NCI-H2029 (cell line): ENCODE data around the gene LSM3.
A peak's percentile ranks its signal among the peaks of the same experiment; 100 is the strongest.
"Not testable (repeated sequence)": the region's sequence is repeated elsewhere in the genome, so short reads cannot be mapped to it uniquely, and the experiment has no call there.

Experiments
- DNase-seq: peaks from one replicate; lab custom pipeline; 2025; lab: John Stamatoyannopoulos, UW

The LSM3 gene

DNA sequence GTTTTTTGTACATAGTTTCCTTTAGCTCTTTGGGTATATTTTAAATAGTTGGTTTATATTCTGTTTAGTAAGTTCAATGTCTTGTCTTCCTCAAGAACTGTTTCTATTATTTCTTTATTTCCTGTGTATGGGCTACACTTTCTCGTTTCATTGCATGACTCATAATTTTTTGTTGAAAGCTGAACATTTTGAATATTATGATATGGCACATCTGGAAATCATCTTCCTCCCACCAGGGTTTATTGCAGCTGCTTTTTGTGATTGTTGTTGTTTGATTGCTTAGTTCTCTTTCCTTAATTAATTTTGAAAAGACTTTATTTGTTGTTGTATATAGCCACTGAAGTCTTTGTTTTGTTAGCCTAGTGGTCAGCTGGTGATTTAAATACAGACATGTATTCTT lies 43.8 kb downstream of the LSM3 start:
- no peak for DNase-seq

DNA sequence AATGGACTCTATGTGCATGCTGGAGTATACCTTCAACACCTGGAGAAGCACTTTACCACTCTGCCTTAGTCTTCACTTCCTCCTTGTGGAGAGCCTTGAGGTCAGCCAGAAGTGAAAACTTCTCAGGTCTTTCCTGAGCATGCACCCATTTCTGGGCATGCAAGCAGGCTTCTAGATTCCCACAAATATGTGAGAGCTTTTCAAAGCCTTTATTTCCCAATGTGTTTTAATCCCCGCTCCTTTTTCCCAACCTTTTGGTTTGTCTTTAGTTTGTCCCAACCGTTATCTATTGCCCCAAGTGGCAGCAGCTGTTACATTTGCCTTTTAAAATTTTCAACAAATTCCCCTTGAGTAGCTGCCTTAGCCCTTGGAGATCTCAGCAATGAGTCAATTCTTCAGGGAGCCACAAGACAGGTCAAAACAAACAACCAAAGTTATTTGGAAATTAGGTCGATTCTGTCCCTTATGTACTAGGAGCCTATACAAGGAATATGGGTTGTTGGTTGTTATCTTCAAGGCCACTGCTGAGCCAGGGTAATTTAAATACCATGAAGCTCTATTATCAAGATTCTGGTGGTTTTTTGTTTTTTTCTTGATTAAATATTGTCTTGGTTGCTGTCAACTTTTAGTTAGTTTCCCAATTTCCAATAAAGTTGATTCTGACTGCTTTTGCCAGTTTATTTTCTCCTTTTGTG lies 44.4 kb downstream of the LSM3 start:
- DNase-seq = no peak

DNA sequence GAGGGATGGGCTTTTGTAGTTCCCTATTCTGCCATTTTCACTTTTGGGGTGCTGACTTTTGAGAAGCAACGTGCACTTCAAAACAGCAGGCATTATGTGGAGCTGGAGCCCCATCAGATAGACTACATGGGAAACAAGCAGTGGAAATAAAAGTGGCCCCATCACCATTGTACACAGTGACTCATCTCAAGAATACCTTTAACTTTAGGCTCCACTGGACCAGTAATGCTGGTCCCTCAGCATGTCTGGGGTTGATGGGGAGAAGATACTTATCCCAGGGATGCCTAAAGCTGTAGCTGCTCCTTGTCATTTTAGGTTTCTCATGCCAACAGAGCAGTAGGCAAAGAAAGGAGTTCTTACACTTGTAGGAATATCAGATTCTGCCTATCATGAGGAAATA lies 45.0 kb downstream of the LSM3 start:
- no peak for DNase-seq

DNA sequence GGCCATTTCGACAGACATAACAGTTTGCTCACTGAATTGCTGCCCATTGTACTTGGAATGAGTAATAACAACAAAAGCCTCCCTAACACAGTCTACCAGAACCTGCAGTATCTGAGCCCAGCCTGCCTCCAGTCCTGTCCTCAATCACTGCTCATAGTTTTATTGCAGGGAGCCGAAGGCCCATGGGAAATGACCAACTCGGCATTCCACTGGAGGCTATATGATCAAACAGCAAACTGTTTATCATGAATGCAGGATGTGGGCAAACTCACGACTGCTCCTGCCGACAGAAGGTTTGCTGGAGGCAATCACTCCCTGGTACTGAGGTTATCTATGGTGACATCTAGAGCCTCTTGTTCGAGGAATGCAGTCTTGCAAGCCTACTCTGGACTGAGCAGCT lies 46.3 kb downstream of the LSM3 start:
- DNase-seq = no peak

DNA sequence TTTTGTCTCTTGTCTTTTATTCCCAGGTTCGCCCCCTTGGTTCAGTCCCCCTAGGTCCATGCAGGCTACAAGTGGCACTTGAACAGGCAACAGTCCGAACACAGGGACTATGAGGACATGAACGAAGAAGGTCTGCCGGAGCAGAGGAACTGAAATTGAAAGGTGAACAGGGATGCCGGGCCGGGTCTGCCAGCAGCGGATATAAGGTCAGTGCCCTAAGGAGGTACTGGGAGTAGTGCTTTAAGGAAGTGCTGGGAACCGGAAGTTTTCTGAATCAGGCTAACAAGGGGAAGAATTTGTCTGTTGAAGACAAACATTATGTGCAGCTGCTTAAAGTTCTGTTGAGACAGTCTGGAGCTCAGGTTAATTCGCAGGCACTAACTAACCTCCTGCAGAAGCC lies 46.8 kb downstream of the LSM3 start:
- no peak for DNase-seq

DNA sequence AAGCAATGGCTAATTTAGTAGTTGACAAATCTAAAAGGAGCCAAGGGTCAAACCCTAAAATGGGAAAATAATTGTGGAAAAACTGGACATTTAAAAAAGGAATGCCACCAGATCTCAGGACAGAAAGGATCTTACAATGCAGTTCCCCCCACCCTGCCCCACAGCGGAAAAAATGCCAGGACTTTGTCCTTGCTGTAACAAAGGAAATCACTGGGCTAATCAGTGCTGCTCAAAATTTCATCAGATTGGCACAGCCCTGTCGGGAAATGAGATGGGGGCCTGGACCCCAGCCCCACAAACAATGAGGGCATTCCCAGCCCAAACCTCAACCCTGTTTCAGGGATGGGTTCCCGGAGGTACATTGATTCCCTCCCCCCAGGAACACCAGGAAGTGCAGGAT lies 47.7 kb downstream of the LSM3 start:
- not testable (repeated sequence) for DNase-seq

DNA sequence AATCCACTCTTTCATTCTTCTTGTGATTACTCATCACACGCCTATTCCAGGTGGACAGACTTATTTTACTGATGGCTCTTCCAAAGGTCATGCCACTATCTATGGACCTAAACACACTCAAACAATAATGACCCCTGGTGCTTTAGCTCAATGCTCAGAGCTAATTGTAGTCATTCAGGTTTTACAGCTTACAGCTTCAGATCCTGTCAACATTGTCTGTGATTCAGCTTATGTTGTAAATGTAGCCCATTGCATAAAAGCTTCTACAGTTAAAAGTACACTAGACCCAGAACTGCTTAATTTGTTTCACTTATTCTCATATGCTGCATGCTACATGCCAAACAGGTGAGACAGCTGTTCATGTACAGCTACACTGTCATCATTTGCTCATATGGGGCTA lies 49.2 kb downstream of the LSM3 start:
- no peak for DNase-seq

DNA sequence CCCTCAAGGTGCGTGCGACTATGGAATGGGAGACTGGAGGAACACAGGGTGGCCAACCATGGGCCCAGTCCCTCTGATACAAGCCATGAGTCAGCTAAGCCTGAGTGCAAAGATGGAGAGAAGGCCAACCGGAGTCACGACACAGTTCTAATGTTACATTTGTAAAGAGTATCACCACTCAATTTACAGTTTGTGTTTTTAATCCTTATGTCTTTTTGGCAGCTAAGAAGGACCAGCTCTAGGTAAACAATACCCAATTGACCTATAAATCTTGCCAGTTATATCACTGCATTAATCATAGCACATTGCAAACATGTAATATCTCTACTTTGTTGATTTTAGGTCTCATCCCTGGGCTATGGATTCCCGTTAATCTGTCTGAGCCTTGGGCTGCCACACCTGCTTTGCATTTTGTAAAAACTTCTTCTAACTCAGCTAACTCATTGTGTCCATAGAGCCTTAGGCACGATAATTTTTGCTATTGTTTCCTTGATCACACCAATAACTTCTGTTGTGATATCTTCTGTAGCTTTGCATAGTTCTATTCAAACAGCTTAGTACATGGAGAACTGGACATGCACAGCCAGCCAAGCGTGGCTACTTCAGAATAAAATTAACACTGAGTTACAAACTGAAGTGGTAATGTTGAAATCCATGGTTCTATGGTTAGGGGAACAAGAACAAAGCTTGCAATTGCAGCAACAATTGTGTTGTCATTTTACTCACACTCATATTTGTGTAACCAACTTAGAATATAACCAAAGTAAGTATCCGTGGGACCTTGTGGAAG lies 50.3 kb downstream of the LSM3 start:
- peak; percentile 64 for DNase-seq

DNA sequence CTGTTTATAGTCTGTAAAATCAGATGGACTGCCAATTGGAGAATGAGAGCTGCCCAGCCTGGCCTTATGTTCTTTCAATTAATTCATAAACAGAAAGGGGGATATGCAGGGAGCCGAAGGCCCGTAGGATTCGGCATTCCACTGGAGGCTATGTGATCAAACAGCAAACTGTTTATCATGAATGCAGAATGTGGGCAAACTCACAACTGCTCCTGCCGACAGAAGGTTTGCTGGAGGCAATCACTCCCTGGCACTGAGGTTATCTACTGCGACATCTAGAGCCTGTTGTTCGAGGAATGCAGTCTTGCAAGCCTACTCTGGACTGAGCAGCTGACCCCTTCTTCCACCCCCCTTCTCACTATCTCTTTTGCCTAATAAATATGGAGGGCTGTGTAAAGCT lies 51.1 kb downstream of the LSM3 start:
- DNase-seq = not testable (repeated sequence)

DNA sequence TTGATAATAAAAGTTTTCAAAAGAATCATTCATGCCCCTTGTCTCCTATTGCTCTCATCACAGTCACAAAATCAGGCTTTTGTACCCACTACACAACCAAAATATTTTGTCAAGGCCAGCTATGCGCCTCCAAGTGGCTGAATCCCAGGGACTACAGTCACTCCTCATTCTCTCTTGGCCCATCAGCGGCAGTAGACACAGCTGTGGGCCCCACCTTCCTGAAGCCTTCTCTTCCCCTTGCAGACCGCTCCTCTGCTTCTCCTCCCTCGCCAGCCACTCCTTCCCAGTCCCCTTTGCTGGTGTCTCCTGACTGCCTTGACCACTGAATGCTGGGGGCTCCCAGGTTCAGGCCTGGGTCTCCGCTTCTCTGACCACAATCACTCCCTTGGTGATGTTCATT lies 52.1 kb downstream of the LSM3 start:
- DNase-seq = no peak

DNA sequence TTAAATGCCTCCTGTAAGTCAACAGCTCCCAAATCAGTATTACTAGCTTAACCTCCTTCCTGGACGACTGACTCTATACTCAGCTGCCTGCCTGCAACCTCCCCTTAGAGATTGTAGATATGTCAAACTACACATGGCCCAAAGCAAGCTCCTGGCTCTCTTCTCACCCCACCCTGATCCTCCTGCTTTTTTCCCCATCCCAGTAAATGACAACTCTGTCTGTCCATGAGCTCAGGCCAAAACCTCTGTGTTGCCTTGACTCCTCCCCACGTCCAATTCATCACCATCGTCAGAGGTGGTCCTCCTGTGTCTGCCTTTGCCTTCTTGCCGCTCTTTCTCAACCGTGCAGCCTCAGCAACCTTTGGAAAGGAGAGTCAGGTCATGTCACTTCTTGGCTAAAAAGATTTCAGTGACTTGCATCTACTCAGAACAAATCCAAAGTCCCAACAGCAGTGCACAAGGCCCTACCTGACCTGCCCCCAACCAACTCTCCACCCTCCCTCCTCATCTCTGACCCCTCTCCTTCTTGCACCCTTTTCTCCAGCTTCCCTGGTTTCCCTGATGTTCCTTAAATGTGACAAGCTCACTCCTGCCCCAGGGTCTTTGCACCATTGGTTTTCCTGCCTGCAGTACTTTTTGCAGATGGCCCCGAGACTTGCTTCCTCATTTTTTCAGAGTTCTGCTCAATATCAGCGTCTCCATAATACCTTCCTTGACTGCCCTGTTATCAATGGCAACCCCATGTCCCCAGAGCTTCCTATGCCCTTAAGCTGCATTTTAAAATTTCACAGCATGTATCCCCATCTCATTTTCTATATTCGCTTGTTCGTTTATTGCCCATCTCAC lies 52.8 kb downstream of the LSM3 start:
- no peak for DNase-seq

DNA sequence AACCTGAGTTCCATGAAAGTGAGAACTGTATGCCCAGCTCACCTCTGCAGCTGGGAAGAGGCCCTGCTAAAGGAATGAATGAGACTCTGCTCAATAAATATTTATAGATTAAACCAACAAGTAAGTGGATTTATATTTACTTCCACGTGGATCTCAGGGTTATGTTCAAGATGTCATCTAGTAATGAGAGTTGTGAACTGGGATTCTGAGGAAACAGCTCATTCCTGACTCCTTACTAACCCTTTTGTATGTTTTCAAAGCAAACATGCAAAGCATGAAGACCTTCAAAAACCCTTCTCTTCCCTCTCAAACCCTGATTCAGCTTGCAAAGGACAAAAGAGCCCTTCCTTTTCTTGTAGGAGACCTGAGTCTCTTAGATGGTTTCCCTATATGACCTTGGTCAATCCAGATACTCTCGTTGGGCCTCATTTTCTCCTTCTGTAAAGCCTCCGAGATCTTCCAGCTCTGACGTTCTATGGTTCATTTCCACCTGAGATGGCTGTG lies 53.4 kb downstream of the LSM3 start:
- DNase-seq = no peak

DNA sequence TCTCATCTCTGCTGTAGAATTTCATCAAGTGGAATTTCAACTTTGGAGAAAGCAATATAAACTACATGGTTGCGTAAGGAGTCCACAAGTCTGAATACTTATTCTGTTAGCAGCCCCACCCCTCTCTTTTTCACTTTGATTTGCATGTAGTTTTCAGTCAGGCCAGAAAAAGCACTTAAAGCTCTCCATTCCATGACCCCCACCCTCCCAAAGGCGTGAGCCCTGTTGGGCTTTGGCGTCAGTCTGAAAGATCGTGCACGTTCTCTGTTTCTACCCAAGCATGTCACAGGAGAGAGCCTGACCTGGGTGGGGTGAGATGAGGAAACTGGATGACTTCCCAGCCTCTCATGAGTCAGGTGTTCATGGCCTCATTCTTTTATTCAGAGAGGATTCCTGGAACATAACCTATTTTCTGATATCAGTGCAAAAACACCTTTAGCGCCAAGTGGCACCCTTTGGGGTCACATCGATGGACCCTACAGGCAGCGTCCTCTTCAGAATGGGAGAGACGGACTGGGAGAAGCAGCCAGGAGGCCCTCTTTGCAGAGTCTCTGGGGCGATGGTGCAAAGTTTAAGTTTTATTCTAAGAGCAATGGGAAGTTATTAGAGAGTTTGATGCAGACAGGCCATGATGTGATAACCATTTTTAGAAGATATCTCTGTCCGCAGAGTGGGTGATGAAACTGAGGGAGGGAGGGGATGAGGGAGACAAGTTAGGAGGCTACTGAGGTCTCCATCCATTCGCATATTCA lies 55.8 kb downstream of the LSM3 start:
- DNase-seq = peak; percentile 54

DNA sequence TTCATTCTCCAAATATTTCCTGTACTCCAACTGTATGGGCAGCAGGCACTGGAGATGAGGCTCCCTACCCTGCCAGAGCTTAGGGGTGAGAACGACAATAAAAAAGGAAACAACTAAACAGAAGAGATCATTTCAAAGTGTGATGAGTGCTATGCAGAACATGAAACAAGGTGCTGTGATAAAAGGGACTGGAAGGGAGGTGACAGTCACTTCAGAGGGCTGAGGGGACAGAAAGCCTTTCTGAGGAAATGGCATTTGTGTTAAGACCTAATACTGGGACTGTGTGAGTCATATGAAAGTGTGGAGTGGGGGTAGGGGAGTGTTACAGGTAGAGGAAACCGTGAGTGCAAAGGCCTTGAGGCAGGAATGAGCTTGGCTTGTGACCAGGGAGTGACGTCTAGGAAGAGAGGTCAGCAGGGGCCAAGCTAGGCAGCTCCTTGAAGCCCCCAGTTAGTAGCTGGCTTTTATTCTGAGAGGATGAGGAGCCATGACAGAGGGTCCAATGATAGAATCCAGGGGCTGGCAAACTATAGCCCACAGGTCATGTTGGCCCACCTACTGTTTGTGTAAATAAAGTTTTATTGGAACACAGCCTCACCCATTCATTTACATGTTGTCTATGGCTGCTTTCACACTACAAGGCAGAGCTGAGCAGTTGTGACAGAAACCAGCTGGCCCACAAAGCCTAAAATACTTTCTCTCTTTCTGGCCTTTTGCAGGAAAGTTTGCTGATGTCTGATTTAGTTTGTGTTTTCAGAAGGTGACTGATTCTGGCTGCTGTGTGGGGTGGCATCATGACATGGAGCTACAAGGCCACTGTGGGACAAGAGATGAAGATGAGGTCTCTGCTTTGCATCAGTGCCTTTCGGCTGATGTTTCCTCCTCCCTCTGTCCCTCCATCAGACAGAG lies 56.6 kb downstream of the LSM3 start:
- no peak for DNase-seq

DNA sequence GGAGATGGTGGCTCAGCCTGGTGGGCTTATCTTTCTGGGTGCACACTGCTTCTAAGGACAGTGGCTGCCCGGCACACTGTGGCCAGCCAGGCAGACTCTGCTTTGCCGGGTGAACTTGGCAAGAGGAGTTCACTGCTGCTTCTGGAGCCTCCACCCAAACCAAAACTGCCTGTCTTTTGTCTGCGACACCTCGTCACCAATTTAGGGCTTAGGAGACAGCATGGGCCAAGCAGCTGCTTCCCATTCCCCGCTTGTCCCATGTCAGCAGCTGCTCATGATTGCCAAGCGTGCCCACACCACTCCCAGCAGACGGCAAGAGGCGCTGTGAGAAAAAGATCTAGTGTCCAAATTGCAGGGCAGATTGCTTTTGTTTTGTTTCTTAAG lies 57.3 kb downstream of the LSM3 start:
- DNase-seq = no peak

DNA sequence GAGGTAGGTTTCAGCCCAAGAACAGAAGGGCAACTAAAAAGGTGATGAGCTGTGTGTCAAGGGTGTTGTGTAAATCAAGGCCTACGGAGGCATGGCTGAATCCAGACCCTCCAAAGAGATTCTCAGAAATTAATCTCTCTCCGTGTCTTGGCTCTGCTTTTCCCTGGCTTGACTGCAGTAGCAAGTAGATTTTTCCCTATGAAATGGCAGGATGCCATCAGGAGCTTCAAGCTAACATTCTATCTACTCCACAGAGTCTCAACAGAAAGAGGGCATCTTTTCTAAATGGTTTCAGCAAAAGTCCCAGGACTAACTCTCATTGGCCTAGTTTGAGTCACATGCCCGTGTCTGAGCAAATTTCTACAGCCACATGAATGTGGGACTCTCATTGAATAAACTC lies 58.3 kb downstream of the LSM3 start:
- DNase-seq = no peak

DNA sequence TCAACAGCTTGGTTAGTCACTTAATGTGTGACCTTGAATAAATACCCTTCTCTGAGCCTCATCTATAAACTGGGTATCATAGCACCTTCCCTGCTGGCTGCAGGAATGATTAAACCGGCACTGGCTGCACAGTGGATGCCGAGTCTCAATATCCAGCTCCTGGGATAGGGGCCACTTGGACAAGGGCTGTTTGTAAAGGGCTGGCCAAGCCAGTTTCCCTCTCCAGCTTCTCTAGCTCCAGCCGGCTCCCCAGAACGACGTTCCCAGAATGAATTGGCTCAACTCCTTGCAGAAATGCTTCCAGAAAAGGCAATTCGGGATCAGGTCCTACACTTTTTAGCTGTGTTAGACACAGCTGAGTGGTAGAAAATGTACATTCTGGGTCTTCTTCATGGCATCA lies 58.8 kb downstream of the LSM3 start:
- no peak for DNase-seq

DNA sequence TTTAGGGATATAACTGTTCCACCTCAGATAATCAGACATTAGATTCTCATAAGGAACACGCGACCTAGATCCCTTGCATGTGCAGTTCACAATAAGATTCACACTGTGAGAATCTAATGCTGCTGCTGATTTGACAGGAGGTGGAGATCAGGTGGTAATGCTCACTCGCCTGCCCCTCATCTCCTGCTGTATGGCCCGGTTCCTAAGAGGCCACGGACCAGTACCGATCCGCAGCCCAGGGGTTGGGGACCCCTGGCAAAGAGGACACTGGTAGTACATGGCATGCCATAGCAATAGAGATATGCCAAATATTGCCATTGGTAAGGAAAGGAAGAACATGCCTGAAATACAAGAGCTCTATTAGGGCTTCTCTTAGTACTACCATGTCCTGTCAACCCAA lies 59.7 kb downstream of the LSM3 start:
- DNase-seq = no peak

DNA sequence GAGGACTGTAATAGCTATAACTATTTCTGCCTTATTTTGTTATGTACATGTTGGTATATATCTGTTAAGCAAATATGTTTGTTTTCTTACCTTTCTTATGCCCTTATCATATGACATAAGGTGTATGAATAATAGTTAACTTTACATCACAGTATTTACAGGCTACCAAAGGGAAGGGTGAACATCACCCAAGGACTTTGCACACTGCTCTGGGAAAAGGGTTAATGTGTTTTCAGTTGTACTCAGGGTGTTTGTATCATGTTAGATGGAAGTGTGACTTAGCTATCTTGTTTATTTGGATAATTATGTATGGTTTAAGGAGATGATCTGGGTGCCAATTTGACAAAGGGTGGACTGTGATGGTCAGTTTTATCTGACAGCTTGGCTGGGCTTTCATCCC lies 60.3 kb downstream of the LSM3 start:
- no peak for DNase-seq

DNA sequence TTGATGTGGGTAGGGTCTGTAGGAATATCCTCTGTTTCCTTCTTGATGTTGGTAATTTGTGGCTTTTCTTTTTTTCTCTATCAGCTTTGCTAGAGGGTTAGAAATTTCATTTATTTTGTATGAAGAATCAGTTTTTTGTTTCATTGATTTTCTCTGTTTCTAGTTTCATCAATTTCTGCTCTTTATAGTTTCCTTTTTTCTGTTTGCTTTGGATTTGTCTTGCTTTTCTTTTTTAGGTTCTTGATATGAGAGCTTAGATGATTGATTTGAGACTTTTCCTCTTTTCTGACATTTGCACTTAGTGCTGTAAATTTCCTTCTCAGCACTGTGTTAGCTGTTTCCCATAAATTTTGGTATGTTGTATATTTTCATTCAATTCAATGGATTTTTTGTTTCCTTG lies 61.3 kb downstream of the LSM3 start:
- no peak for DNase-seq

DNA sequence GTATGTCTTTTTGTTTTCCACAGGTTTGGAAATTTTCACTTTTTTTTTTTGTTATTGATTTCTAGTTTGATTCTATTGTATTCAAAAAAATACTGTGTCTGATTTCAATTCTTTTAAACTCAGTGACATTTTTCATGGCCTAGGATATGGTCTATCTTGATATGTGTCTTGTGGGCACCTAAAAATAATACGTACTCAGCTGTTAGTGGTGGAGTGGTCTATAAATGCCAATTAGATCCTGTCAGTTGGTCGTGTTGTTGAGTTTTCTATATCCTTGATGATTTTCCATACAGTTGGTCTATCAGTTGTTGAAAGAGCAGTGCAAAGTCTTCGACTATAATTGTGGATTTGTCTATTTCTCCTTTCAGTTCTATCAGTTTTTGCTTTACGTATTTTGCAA lies 61.7 kb downstream of the LSM3 start:
- no peak for DNase-seq
